PFSK-1 (cell line): Measurements from ENCODE around the gene UFSP1.

Experiments used
- FOXP2 ChIP-seq: optimal IDR thresholded peaks from 2 replicates; pipeline ENCODE3; 2011; ENCODE audit warnings: borderline replicate concordance, control low read depth, inconsistent platforms; ENCODE audit not compliant: insufficient read depth; ENCODE audit errors: extremely low read length, extremely low read depth
- POLR2AphosphoS5 ChIP-seq: IDR thresholded peaks from 2 replicates; pipeline ENCODE4 v1.6.1; 2012; ENCODE audit warnings: low read depth, mild to moderate bottlenecking, control low read depth, low read length, moderate library complexity
- SIN3A ChIP-seq: IDR thresholded peaks from 2 replicates; pipeline ENCODE4 v1.6.1; 2012; ENCODE audit warnings: mild to moderate bottlenecking, low read length, moderate library complexity, borderline replicate concordance; ENCODE audit not compliant: insufficient read depth
- TAF1 ChIP-seq: IDR thresholded peaks from 2 replicates; pipeline ENCODE4 v1.6.1; 2012; ENCODE audit warnings: low read length, control low read depth, borderline replicate concordance; ENCODE audit not compliant: insufficient read depth
- TF ChIP-seq, protein P1 (sequence below), 2 experiments: IDR thresholded peaks; 2 replicates each; pipeline versions ENCODE4 v1.6.1 to v1.8.0; 2011 to 2012; ENCODE audit warnings: low read depth in 2 of 2, low read length in 2 of 2, control low read depth in 1 of 2, inconsistent platforms in 1 of 2, mild to moderate bottlenecking in 1 of 2, moderate library complexity in 1 of 2; ENCODE audit not compliant: insufficient read depth in 1 of 2

Gene UFSP1

DNA sequence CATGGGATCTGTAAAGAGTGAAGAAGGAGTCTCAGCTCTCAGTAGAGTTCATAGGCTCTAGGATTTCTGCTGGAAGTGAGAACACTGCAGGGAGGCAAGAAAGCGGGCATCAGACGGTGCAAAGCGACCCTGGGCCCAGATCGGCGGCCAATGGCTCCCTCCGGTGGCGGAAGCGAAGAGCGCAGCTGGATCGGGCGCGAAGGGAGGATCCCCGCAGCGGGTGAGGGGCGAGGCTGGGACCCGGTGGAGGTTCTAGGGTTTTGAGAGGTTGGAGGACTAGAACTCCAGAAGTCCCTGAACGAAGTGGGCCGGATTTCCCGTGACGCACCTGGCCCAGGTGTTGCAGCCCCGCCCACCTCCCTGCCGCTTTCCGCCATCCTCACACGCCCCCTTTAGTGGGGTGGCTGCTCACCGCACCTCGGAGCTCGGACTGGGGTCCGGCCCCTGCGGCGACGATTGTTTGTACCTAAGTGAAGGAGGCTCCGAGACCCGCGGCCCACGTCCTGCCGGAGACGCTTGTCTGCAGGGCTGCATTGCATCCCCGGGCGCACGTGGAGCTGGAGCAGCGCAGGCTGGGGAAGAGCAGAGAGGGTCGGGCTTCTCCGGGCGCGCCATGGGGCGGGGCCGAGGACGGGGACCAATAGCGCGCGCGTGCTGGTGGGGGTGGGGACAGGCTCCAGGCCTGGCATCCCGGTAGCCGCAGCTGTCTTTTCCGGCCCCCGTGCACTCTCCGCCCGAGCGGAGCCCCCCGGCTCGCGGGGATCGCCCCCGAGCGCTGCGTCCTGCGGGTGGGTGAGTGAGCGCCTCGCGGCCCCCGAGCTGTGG is 37.3 kb downstream of the UFSP1 start, which contains the start of gene SLC12A9:
TSS of gene SLC12A9 (plus strand) at position 666 of the 825 bp plus-strand sequence. CDS start 1,485 bp downstream, outside the sequence.
- TF ChIP-seq POLR2AphosphoS5 (peak; percentile 70), FOXP2 (peak; percentile 32), TAF1 (0 out of 2 replicates have a peak, but pooled peaks have one; percentile 47), SIN3A (peak; percentile 31; the same call in 1 of the 2 replicates)
- TF ChIP-seq, protein P1, sequence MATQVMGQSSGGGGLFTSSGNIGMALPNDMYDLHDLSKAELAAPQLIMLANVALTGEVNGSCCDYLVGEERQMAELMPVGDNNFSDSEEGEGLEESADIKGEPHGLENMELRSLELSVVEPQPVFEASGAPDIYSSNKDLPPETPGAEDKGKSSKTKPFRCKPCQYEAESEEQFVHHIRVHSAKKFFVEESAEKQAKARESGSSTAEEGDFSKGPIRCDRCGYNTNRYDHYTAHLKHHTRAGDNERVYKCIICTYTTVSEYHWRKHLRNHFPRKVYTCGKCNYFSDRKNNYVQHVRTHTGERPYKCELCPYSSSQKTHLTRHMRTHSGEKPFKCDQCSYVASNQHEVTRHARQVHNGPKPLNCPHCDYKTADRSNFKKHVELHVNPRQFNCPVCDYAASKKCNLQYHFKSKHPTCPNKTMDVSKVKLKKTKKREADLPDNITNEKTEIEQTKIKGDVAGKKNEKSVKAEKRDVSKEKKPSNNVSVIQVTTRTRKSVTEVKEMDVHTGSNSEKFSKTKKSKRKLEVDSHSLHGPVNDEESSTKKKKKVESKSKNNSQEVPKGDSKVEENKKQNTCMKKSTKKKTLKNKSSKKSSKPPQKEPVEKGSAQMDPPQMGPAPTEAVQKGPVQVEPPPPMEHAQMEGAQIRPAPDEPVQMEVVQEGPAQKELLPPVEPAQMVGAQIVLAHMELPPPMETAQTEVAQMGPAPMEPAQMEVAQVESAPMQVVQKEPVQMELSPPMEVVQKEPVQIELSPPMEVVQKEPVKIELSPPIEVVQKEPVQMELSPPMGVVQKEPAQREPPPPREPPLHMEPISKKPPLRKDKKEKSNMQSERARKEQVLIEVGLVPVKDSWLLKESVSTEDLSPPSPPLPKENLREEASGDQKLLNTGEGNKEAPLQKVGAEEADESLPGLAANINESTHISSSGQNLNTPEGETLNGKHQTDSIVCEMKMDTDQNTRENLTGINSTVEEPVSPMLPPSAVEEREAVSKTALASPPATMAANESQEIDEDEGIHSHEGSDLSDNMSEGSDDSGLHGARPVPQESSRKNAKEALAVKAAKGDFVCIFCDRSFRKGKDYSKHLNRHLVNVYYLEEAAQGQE (IDR thresholded peaks at IDR 0.05; ENCODE audit: insufficient read depth in 1 of 2, low read depth in 2 of 2, low read length in 2 of 2), result 0 out of 4 replicates have a peak, but pooled peaks of 1 of the 2 experiments have one; percentile 19

- TF ChIP-seq, protein P1 (IDR thresholded peaks at IDR 0.05; ENCODE audit: insufficient read depth in 1 of 2, low read depth in 2 of 2, low read length in 2 of 2), result no peak
- no peak for TF ChIP-seq SIN3A
- TF ChIP-seq TAF1, result no peak
- no peak for TF ChIP-seq FOXP2
- TF ChIP-seq POLR2AphosphoS5, result no peak
Measured at GRCh38 chr7:100847360-100847759, 42.2 kb downstream of the UFSP1 start.

- TF ChIP-seq POLR2AphosphoS5 (no peak), FOXP2 (no peak), TAF1 (no peak), SIN3A (no peak)
- TF ChIP-seq, protein P1 (IDR thresholded peaks at IDR 0.05; ENCODE audit: insufficient read depth in 1 of 2, low read depth in 2 of 2, low read length in 2 of 2), result no peak
Measured at GRCh38 chr7:100840470-100841100, 48.9 kb downstream of the UFSP1 start.

GRCh38 chr7:100839361-100839760 is 50.2 kb downstream of the UFSP1 start:
- TF ChIP-seq SIN3A (no peak), FOXP2 (no peak), TAF1 (no peak), POLR2AphosphoS5 (no peak)
- TF ChIP-seq, protein P1 (IDR thresholded peaks at IDR 0.05; ENCODE audit: insufficient read depth in 1 of 2, low read depth in 2 of 2, low read length in 2 of 2), result no peak
